ENCODE results near the gene IGF2BP3.

- TF ChIP-seq CTCF (conservative IDR thresholded peaks at IDR 0.05; ENCODE audit: low read depth, low read length) (no peak), EZH2phosphoT487 (IDR thresholded peaks at IDR 0.05; ENCODE audit: borderline replicate concordance, low read length) (no peak), EZH2 (IDR thresholded peaks at IDR 0.05; ENCODE audit: low read length, unreplicated experiment) (no peak)
These were observed 187.2 kb downstream of the IGF2BP3 start for GRCh38 chr7:23283086-23283485.
